DND-41 (cell line): ENCODE results near the gene ARHGEF4.

Experiments
- CTCF ChIP-seq: IDR thresholded peaks from 2 replicates; pipeline ENCODE4 v1.5.1; 2012; ENCODE audit warnings: borderline replicate concordance, low read length, moderate library complexity, mild to moderate bottlenecking; ENCODE audit not compliant: poor library complexity, severe bottlenecking; ENCODE audit errors: extremely low read depth
- EZH2 ChIP-seq: IDR thresholded peaks from 3 replicates; pipeline ENCODE4 v1.6.1; 2012; ENCODE audit warnings: borderline replicate concordance, low read depth, mild to moderate bottlenecking, moderate library complexity, low read length, inconsistent platforms; ENCODE audit not compliant: severe bottlenecking

GRCh38 chr2:130837175-130837810 is 579 bp downstream of the ARHGEF4 start:
- TF ChIP-seq CTCF (no peak), EZH2 (no peak)
